Right renal pelvis (tissue), 4 donors: ENCODE results near the gene RBM5. TPM values are rescaled to one million over a fixed set of nuclear protein-coding genes. Genes with fewer than 3 reads are reported as not detected.
"Not testable (repeated sequence)": the region's sequence is repeated elsewhere in the genome, so short reads cannot be mapped to it uniquely, and the experiment has no call there.

Experiments
- DNase-seq, 4 donors: peaks; one replicate each; pipeline ENCODE4 v3.0.0-alpha.2; 2013; ENCODE audit warnings: low read depth in 4 of 4, low spot score in 3 of 4, missing footprints in 1 of 4
- polyA plus RNA-seq, 4 donors: library from polyadenylated mRNA; unstranded; fragments of 120-200 nt; gene quantifications; one replicate each; pipeline ENCODE4 v1.2.1, GENCODE V29; 2013; ENCODE audit not compliant: insufficient read length in 4 of 4

RBM5 gene
- 100 to 1,000 TPM; 231 to 273 (median 235) TPM for polyA plus RNA-seq

DNA sequence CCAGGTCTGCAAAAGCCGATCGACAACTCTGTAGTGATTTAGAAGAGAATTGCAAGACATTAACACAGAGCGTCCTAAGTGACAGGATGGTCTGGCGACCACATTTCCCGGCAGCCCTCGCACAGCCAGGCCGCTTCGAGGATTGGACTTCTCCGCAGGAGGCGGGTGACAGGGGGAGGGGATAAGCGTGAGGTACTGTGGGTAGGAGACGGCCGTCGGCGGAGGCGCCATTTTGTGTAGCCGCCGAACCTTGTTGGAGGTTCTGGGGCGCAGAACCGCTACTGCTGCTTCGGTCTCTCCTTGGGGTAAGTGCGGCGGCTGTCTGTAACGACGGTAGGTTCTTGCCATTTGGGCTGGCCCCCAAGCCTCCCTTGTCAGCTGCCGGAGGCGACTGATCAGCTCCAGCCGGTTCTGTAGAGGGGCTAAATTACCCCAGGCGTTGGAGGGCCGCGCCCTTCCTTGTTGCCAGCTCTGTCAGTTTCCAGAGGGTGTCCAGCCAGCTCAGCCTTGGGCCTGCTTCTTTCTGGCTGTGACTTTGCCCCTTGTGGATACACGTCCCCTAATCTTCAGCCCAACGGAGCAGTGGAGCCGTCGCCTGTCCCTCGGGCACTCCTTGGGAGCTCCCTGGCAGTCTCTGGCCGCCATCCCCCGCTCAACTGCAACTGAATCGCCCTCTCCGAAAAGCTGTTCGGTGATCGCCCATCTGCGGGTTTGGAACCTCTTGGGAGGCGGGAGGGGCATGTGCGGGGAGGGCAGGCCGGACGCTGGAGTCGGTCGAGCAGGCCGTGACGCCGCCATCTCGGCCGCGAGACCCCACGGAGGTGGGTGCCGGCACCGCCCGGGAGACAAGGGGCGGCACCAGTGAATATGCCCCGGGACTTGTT, at the start of gene RBM5:
RBM5 (plus strand) TSS at position 195 of the 884 bp plus-strand sequence. CDS start 1,516 bp downstream, outside the sequence.
- DNase-seq: peak; percentile 79 to 85 (median 83)

DNA sequence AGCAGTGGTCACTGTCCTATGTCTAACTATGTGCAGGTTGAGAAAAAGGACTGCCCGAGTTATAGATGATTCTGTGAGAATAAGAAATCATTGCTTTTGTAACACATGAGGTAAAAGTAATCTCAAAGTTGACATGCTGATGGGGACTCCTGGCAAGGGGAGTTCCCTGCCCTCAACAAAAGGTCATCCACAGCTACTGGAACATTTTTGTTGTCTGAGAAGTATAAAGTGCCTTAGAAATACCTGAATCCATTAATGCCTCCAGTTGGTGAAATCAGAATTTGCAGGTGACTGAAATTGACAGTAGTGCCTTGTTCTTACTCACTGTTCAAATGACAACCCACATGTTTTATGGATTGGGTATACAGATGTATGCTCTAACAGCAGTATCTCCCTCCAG, 43.7 kb upstream of the RBM5 start:
- no peak for DNase-seq

DNA sequence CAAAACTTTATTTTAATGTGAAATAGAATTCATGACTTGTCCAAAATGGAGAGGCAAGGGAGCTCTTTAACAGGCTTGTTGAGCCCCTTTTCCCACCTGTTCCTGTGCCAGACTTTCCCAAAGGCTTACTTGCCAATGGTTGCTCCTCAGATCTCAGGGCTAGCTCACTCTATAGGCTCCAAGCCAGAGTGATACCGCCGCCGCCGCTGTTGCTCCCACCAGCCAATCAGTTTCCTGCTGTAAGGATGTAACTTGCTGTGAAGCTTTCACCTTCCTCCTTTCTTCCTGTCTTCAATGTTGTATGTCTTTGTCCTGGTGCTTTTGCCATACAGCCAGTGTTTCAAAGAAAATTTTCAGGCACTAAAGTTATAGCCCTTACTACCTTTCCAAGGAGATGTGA, 41.3 kb upstream of the RBM5 start:
- DNase-seq: no peak

DNA sequence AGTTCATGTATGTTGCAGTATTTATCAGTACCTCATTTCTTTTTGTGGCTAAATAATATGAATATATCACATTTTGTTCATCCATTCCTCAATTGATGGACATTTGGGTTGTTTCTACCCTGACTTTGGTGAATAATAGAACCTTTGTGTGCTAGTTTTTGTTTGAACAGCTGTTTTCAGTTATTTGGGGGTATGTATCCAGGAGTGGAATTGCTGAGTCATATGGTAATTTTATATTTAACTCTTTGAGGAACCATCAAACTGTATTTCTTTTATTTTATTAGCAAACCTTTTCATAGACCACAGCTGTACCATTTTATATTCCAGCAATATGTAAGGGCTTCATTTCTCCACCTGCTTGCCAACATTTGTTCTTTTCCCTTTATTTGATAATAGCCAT, 38.4 kb upstream of the RBM5 start:
- DNase-seq: no peak

DNA sequence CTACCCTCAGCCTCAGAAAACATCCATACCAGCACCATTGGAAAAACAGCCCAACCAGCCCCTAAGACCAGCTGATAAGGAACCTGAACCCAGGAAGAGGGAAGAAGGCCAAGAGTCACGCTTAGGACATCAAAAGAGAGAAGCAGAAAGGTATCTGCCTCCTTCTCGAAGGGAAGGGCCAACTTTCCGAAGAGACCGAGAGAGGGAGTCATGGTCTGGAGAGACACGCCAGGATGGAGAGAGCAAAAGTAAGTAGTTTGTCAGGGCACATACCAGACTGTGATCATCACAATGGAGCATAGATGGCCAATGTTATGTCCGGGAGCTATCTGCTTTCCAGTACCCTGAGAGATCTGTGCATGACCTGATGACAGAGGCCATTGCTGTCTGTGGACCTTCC, 31.0 kb upstream of the RBM5 start:
- DNase-seq: no peak

DNA sequence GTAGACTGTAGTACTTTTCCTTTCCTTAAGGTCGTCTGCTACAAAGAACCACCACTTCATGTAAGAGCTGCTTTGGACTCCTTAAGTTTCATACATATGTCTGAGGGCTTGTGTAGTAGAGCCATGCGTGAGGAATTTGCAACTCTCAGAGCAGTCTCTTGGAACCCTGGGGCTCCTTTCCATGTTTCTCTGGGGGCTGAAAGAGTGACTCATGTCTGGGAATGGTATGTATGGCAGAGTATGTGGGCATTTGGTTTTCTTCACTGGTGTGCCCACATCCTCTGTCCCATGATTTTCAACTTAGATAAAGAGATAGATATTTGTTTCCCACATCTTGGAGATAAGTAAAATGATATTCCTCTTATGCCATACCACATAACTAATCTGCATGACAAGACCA, 20.6 kb upstream of the RBM5 start:
- DNase-seq: no peak

DNA sequence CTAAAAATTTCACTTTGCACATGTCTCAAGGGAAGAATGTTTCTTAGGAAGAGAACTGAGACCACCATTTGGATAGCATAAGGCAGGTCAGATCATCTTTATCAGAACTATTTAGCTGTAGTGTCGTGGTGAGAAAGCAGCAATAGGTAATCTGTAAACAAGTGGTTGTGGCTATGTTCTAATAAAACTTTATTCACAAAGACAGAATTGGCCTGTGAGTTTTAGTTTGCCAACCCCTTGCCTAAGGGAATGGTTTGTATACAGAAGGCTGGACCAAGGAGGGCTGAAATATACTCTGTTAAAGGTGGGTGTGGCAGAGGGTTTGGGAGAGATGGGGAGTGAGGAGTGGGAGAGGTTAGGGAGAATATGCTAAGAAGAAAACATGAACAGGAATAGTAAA, 10.6 kb upstream of the RBM5 start:
- no peak for DNase-seq

DNA sequence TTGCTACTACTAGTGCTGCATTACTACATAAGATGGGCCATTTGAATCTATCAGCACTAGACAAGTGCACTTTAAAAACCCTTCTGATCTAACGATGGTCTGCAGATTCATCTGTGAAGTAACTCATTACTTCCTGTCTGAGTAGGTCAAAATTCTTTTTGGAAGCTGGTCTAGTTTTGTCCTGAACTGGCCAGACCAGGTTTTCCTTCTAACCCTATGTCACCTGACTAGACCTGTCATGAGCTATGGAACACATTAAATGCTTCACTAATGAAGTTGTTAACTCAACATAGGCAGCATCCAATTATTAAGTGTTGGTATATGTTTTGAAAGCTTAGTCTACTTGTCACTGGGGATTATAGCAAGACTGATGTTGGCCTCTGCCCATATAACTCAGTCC, 10.1 kb upstream of the RBM5 start:
- no peak for DNase-seq

DNA sequence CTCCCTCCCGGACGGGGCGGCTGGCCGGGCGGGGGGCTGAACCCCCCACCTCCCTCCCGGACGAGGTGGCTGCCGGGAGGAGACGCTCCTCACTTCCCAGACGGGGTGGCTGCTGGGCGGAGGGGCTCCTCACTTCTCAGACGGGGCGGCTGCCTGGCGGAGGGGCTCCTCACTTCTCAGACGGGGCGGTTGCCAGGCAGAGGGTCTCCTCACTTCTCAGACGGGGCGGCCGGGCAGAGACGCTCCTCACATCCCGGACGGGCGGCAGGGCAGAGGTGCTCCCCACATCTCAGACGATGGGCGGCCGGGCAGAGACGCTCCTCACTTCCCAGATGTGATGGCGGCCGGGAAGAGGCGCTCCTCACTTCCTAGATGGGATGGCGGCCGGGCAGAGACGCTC, 3.8 kb upstream of the RBM5 start:
- DNase-seq: not testable (repeated sequence)

DNA sequence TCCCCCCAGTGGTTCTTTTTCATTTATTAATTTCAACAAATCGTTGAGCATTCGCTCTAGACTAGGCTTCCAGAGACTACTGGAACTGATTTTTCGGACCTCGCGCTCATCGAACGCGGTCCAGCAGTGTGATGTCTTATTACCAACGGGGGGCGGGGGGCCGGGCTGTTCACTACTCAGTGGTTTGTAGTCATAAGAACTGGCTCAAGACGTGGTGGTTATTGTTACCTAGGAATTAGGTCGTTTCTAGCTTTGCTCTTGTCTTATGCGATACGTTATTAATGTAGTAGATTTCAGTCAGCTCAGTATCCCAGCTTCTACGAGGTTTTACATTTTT, 858 bp downstream of the RBM5 start:
- peak in 2 of 4 donors; percentile 2 to 20 for DNase-seq

DNA sequence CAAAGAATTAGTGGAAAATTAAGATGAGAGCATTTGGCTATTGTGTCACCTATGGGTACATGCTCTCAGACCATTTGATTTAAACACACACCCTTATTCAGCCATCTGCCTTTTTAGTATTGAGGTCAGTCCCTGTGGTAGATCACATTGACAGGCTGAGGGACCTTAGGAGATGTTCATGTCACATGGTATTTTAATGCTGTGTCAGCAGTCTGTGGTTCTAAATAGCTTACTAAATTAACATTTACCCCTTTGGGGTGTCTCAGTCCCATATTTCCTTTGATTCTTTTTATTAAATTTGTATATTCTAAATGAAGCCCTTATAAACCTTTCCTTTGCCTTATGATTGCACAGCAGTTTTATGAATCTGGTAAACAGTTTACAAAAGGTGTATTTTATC, 2.3 kb downstream of the RBM5 start:
- DNase-seq: no peak

DNA sequence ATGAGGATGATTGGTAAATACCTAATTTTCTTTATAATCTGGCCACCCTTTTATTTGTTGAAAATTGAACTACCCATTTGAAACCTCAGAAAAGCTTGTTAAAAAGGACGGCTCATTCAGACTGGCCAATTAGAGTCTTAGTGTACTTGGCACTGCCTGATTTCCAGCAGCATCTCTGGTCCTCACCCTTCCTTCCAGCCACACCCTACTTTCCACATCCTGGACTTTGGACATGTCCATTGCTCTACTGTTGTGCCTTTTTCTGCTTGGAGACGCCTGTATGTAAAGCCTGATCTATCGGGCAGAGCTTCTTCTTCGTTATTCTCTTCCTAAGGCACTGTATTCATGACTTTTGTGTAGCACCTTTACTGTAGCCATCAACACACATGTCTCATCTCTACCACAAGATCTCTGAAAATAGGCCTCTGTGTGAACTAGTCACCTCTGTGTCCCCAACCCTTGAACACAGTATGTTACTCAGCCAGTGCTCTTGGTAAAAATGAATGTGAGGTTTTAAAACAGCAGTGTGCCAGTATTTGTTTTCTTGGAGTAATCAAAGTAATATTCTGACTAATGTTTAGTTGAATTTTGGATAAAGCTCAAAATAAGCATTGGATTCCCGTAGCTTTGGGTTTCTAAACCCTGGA, 6.8 kb downstream of the RBM5 start:
- DNase-seq: no peak

DNA sequence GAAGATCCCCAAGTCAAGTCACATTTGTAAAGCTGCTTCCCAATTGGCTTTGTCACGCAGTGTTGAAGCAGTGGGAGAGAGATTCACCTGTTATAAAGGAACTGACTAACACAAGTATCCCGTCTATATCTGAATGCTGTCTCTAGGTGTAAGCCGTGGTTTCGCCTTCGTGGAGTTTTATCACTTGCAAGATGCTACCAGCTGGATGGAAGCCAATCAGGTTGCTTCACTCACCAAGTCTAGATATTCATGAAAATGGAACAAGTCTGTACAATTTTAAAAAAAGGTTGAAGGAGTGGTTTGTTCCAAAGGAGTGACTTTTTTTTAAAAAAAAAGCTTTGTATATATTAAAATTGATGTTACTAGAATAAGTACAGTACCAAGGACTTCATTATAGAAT, 11.7 kb downstream of the RBM5 start:
- no peak for DNase-seq

DNA sequence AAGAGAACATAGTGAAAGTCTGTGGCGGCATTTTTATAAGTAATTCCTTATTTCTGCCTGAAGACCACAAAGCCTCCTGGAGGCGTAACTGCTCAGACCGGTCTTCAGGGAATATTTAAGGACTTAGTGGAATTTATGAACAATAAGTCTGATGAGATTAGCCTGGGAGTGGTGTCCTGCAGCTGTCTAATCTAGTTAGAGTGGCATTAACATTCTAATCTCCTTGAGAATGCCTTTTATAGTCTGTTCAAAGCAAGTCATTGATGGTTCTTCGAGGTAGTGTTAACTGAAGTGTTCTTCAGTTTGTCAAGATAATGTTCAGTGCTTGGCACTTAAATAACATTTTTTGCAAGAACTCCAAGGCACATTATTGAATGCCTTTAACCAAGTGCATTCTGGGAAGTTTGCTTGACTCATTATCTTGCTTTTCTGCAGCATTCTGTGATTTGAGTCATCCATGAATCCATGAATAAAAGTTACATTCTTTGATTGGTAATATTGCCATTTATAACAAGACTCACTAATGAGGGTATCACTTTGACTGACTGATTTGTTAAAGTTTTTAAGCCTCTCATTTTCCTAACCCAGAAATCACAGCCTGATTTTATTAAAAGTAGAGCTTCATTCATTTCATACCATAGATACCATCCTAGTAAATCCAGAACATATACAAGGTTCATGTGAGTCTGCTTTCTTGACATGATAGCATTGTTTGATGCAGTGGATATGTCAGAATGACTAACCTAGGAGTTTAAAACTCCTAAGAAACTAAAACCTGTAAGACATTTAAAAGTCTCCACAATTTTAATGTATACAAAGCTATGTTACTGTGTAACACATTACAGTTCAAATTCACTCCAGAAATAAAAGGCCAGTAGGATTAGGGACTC, 12.5 kb downstream of the RBM5 start:
- DNase-seq: no peak

DNA sequence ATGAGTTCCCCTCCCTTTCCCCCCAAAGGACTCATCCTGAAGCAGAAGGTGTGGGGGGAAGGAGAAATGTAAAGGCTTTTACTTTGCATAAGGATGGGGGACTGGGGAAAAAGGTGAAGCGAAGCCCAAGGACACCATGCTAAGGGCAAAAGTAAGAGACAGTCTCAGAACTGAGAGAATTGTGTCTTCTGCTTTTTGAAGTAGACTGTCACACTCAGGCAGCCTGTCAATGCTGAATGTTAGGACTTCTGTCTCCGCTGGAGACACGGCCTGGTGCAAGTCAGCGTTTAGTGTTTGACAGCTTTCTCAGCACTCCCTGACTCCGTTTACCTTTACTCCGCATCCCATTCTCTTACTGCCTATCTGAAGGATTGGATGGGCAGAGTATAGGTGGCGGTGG, 13.8 kb downstream of the RBM5 start:
- no peak for DNase-seq

DNA sequence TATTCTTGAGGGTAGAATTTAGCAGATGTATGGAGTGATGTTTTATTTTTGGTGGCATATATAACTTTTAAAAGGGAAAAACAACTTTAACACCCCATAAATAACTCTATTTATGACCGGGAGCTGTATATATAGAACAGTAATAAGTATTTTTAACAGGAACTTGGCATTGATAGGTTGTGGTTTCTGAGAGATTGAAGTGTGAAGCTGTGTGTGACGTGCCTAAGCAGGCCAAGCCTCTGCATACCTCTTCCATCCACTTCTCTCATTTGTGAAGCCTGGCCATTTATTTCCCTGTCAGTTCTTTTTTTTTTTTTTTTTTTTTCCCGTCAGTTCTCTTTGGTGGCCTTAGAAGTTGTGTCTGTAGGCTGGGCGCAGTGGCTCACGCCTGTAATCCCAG, 23.0 kb downstream of the RBM5 start:
- DNase-seq: no peak

DNA sequence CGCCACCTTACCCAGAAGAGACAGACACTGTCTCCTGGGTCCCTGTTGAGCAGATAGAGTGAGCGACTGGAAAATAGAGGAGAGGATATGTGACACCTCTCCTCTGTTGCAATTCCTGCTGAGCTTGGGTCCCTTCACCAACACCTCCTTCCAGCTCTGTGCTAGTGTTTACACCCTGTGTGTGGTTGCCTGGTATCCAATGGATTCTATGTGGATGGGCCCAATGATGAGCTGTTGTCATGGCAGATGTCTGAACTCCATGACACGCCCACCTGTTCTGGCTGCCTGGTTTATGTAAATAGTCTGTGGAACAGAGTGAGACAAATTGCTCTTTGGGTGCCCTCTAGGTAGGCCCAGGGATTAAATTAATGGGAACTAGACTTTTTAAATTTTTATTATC, 23.7 kb downstream of the RBM5 start:
- no peak for DNase-seq

DNA sequence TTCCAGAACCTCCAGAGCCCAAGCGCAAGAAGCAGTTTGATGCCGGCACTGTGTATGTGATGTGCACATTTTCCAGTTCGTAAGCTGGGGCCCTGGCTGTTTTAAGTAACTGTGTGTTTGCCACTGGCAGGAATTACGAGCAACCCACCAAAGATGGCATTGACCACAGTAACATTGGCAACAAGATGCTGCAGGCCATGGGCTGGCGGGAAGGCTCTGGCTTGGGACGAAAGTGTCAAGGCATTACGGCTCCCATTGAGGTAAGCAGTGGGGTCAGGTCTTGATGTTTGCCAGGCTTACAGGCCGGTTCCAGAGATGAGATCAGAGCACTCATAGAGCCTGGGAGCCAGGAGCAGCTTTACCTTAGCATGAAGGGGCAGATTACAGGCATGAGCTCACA, 28.4 kb downstream of the RBM5 start:
- no peak for DNase-seq

DNA sequence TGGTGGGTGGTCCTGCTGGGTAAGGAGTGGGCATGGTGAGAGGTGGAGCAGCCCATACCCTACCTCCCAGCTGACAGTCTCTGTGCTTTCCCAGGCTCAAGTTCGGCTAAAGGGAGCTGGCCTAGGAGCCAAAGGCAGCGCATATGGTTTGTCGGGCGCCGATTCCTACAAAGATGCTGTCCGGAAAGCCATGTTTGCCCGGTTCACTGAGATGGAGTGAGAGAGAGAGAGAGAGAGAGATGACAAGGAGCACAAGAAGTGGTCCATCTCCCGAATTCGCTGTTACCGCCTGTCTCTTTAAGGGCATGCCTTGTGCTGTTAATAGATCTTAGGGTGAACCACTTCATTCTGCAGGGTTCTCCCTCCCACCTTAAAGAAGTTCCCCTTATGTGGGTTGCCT, 29.5 kb downstream of the RBM5 start:
- DNase-seq: no peak

DNA sequence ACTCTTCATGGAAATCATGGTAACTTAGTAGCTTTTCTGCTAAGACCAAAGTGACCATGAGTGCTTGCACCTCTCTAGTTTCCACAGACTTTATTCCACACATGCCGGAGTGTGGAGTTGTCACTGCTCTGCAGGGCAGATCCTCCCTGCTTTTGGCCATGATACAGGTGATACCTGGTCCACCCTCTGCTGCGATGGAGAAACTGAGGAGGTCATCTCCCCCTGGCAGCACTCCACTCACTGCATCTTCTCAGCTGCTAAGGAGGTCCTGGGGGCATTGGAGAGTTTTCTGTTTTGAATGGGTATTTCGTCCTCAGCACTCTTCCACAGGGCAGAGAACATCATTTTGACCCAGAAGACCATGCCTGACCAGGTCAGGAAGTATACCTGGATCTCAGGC, 31.1 kb downstream of the RBM5 start:
- no peak for DNase-seq

DNA sequence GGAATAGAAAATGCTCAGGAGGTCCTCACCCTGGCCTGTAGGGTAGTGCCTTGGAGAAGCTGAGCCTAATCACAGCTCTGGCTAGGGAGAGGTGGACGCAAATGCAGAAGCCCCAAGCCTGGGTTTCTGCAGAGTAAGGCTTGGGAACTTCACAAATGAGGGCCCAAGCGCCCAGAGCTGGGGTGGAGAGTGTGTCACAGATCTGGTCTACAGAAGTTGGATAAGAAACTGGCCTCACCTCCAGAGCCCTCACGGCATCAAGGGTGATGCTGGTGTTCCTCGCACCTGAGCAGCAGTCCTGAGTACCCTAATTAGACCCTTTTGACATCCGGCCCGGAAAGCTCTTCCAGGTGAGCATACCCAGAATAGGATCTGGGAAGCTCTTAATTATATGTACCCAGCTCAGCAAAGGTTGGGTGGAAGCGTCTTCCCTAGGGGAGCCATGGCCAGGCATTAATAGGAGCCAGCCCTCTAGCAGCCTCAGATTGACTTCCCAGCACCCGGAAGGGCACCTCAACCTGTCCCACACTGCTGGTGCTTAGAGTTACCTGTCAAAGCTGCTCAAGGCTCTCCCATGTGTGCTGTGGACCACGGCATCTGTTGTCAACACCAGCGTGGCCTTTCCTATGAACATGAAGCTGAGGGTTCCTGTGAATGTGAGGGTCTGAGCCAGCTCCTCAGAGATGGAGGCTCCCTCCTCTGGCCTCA, 31.8 kb downstream of the RBM5 start:
- no peak for DNase-seq
